IgD-negative memory B cell (primary cell): ENCODE results near the gene TMEM94. TPM values are rescaled to one million over a fixed set of nuclear protein-coding genes. Genes with fewer than 3 reads are reported as not detected.
A peak's percentile ranks its signal among the peaks of the same experiment; 100 is the strongest.

Experiments used
- H3K27ac Mint-ChIP-seq, 3 donors: one replicate each; pipeline ENCODE4 v1.8.0; 2020 to 2022; ENCODE audit warnings: mild to moderate bottlenecking in 3 of 3, mixed read lengths in 3 of 3, moderate library complexity in 1 of 3
- H3K27me3 Mint-ChIP-seq: one replicate; pipeline ENCODE4 v1.8.0; 2021; ENCODE audit warnings: mixed read lengths
- H3K36me3 Mint-ChIP-seq: one replicate; pipeline ENCODE4 v1.8.0; 2020; ENCODE audit warnings: mild to moderate bottlenecking, mixed read lengths
- H3K4me1 Mint-ChIP-seq, 3 donors: one replicate each; pipeline ENCODE4 v1.8.0; 2020 to 2022; ENCODE audit warnings: mixed read lengths in 3 of 3, mild to moderate bottlenecking in 1 of 3
- H3K4me3 Mint-ChIP-seq, 4 donors: one replicate each; pipeline ENCODE4 v1.8.0; 2020 to 2022; ENCODE audit warnings: mild to moderate bottlenecking in 4 of 4, mixed read lengths in 4 of 4, moderate library complexity in 3 of 4
- H3K9me3 Mint-ChIP-seq, 3 donors: one replicate each; pipeline ENCODE4 v1.8.0; 2020 to 2021; ENCODE audit warnings: mixed read lengths in 3 of 3, mild to moderate bottlenecking in 1 of 3
- polyA plus RNA-seq: library from polyadenylated mRNA; unstranded; fragments of 300-500 nt; fragmentation: Illumina TruSeq; gene quantifications from one replicate; pipeline ENCODE4 v1.2.3, GENCODE V29; 2021

Gene TMEM94
- 19.5 TPM for polyA plus RNA-seq

DNA sequence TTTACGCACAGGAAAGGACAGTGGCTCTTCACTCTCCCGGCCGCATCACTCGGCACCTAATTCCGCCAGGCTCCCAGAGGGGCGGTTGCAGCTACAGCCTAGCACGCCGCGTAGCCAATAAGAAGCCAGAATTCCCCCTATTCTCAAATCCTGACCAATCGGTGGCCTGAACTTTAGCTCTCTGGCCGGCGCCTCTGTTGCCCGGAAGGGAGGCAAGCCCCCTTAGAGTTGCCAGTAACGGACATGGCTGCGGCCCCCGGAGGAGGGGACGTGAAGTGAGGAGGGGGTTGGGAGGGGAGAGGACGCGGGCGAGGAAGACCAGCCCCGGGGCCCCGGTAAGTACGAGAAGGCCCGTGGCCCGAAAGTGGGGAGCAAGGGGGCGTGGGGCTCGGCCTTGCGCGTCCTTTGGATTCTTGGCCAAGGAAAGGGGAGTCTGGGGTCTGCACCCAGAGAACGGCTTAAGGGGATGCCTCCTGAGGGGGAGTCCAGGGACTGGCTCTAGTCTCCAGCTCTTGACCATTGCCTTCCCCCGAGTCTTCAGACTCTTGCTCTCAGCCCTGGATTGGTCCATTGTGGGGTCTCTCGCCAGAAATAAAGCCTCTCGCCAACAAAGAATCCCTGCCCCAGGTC, at the start of gene TMEM94:
Gene TMEM94, plus strand, starts transcription at position 219 of the 630 bp plus-strand sequence. CDS start 15,271 bp downstream, outside the sequence.
- peak within 1 kb of the TSS; percentile 82 to 92 (median 84) for H3K27ac Mint-ChIP-seq

DNA sequence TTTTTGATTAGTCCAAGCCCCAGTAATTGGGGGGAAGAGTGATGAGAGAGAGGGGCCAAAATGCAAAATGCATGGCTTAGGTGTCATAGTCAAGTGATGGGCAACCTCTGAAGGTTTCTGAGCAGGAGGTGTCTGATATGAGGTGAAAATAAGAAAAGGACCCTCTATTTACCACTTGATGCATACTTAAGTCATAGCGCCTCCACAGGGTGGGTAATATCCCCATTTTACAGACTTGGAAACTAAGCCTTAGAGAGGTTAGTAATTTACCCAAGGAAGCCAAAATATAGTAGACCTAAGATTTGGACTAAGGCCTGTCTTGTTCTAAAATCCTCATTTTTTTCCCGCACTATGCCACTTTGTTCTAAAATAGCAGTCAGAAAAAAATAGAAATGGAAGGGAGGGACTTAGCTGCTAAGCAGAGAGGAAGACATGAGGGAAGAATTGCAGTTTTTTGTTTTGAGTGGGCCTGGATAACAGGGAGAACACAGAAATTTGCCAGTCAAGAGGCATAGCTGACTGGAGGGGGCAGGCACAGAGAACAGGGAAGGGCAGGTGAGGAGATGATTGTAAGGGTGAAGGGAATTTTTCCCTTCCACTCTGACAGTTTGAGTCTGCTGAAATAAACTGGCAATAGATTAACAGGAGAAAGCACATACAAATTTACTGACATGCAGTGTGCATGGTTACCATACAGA, 48.6 kb upstream of the TMEM94 start:
- Mint-ChIP-seq H3K27ac (no peak overlapping the region), H3K4me3 (peak overlapping the region in 2 of 4 donors; percentile 22 to 28), H3K4me1 (peaks cover 25 to 29% (median 26%) of the 10 kb centered on the region in 3 donors), H3K36me3 (no peaks in the 10 kb centered on the region), H3K27me3 (no peaks in the 10 kb centered on the region), H3K9me3 (no peaks in the 10 kb centered on the region)

More for the DNA sequence above, at the start of gene TMEM94:
- Mint-ChIP-seq H3K27me3 (no peaks in the 10 kb centered on the region), H3K36me3 (peaks cover 7% of the 10 kb centered on the region), H3K4me1 (peaks cover 23 to 31% (median 30%) of the 10 kb centered on the region in 3 donors), H3K4me3 (peak within 1 kb of the TSS; percentile 93 to 99 (median 96)), H3K9me3 (no peaks in the 10 kb centered on the region)

DNA sequence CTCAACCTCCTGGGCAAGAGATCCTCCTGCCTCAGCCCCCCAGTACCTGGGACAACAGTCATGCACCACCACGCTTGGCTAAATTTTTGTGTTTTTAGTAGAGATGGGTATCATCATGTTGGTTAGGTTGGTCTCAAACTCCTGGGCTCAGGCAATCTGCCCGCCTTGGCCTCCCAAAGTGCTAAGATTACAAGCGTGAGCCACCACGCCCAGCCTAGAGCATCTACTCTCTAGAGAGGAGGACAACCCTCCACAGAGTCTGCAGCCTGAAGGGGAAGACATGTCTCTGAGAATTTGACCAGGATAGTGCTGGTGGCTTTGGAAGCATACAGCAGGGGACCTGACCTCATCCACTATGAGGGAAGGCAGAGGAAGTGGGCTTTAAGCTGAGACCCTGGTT, 46.3 kb upstream of the TMEM94 start:
- Mint-ChIP-seq H3K27me3 (no peaks in the 10 kb centered on the region), H3K4me3 (no peak overlapping the region), H3K9me3 (no peaks in the 10 kb centered on the region), H3K4me1 (peaks cover 21 to 24% (median 22%) of the 10 kb centered on the region in 3 donors), H3K36me3 (no peaks in the 10 kb centered on the region), H3K27ac (peak overlapping the region in 1 of 3 donors; percentile 12)

DNA sequence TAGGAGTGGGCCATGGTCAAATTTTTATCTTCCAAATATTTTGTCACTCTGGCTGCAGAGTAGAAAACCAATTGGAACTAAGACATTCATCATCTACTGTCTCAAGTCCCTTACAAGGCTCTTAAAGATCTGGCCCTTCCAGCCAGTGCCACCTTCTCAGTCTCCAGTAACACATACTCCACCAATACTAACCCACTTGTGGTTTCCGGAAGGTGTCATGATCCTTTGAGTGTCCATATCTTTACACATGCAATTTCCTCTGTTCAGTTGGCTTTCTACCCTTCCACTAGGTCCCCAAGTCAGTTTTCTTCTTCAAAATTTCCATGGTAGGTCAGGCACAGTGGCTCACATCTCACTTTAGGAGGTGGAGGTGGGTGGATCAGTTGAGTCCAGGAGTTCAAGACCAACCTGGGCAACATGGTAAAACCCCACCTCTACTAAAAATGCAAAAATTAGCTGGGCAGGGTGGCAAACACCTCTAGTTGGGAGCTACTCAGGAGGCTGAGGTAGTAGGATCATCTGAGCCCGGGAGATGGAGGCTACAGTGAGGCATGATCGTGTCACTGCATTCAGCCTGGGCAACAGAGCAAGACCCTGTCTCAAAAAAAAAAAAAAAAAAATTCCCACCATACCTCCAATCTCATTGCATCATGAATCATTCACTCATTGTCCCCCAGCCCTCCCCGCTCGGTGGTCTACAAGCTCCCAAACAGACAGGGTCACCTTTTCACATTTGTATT, 44.9 kb upstream of the TMEM94 start:
- H3K9me3 Mint-ChIP-seq: no peaks in the 10 kb centered on the region
- no peaks in the 10 kb centered on the region for H3K36me3 Mint-ChIP-seq
- peak overlapping the region in 1 of 4 donors; percentile 11 for H3K4me3 Mint-ChIP-seq
- no peaks in the 10 kb centered on the region for H3K27me3 Mint-ChIP-seq
- H3K4me1 Mint-ChIP-seq: peaks cover 13 to 17% (median 14%) of the 10 kb centered on the region in 3 donors
- H3K27ac Mint-ChIP-seq: no peak overlapping the region

DNA sequence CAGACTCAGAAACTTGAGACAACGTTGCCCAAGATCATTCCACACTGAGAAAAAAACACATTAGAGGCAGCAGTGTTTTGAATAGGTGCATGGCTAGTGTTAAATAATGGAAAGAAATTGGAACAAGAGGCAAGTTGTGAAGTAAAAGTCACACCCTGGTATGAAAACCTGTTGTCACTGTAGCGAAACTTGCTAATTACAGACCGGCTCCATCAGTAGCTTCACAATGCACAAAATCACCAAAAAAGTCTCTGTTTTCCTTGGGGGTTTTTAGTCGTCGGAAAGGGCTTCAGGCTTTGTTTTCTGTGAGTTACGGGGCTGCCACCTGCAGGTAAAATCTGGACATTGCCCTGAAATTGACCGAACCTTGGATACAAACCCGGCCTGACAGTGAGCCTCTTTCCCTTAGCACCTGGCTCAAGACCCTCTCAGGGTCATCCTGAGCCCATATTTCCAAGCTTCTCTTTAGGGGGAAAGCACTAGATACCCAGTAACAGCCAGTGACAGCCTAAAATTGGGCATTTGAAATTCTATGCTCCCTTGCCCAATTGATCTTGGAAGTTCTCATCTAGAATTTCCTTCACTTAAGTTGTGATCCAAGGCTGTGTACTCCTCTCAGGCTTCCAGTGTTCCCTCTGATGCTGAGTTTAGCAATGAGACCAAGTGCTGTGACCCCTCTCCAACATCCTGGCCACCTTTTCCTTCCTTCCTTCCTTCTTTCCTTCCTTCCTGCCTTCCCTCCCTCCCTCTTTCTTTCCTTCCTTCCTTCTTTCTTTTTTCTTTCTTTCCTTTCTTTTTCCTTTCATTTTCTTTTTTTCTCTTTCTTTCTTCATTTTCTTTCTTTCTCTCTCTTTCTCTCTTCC, 43.7 kb upstream of the TMEM94 start:
- Mint-ChIP-seq H3K4me1 (peaks cover 10 to 14% (median 11%) of the 10 kb centered on the region in 3 donors), H3K9me3 (no peaks in the 10 kb centered on the region), H3K27ac (peak overlapping the region in 1 of 3 donors; percentile 53), H3K36me3 (no peaks in the 10 kb centered on the region), H3K27me3 (no peaks in the 10 kb centered on the region), H3K4me3 (peak overlapping the region in 3 of 4 donors; percentile 39 to 66 (median 39))

DNA sequence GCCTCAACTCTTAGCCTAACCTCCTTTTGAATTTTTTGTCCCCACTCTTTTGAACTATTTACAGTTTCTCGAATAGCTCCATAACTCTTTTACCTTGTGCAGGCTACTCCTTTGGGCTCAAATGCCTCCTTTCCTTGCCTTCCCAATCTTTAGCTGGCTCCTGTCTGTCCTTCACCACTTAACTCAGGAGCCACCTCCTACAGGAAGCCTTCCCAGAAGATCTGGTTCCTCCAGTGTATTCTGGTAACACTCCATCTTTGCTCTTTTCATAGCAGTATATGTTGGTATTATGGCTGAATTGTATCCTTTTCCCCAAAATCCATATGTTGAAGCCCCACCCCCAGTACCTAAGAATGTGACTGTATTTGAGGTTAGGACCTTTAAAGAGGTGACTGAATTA, 41.9 kb upstream of the TMEM94 start:
- peaks cover 2% of the 10 kb centered on the region for H3K27me3 Mint-ChIP-seq
- no peaks in the 10 kb centered on the region for H3K36me3 Mint-ChIP-seq
- H3K4me1 Mint-ChIP-seq: peaks cover 6 to 16% (median 10%) of the 10 kb centered on the region in 3 donors
- H3K4me3 Mint-ChIP-seq: no peak overlapping the region
- no peaks in the 10 kb centered on the region for H3K9me3 Mint-ChIP-seq
- no peak overlapping the region for H3K27ac Mint-ChIP-seq

DNA sequence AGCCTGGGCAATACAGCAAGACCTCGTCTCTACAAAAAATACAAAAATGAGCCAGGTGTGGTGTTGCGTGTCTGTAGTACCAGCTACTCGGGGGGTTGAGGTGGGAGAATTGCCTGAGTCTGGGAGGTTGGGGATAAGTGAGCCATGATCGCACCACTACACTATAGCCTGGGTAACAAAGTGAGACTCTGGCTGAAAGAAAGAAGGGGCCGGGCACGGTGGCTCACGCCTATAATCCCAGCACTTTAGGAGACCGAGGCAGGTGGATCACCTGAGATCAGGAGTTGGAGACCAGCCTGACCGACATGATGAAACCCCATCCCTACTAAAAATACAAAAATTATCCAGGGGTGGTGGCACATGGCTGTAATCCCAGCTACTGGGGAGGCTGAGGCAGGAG, 40.4 kb upstream of the TMEM94 start:
- H3K27me3 Mint-ChIP-seq: peaks cover 4% of the 10 kb centered on the region

DNA sequence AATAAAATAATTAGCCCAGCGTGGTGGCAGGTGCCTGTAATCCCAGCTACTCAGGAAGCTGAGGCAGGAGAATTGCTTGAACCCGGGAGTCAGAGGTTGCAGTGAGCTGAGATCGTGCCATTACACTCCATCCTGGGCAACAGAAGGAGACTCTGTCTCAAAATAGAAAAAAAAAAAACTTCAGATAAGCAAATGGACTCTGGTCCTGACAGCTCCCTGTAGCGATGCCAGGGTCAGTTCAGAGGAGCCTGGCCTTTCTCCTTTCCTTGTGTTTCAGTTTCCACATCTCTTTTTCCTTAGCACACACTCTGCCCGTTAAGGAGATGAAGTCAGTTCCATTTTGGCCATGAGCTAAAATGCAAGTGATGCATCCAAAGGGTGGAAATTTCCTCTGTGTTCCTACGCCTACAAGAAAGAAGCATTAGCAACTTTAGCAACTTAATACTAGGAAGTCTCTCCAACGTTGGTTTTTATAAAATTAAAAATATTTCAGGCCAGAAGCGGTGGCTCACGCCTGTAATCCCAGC, 39.3 kb upstream of the TMEM94 start:
- Mint-ChIP-seq H3K27ac (no peak overlapping the region), H3K4me1 (peaks cover 6 to 11% (median 8%) of the 10 kb centered on the region in 3 donors), H3K27me3 (peaks cover 4% of the 10 kb centered on the region), H3K36me3 (no peaks in the 10 kb centered on the region), H3K4me3 (no peak overlapping the region), H3K9me3 (no peaks in the 10 kb centered on the region)

More for the DNA sequence above, 40.4 kb upstream of the TMEM94 start:
- no peaks in the 10 kb centered on the region for H3K36me3 Mint-ChIP-seq
- H3K4me1 Mint-ChIP-seq: peaks cover 6 to 13% (median 10%) of the 10 kb centered on the region in 3 donors
- no peak overlapping the region for H3K27ac Mint-ChIP-seq
- H3K9me3 Mint-ChIP-seq: no peaks in the 10 kb centered on the region
- no peak overlapping the region for H3K4me3 Mint-ChIP-seq

DNA sequence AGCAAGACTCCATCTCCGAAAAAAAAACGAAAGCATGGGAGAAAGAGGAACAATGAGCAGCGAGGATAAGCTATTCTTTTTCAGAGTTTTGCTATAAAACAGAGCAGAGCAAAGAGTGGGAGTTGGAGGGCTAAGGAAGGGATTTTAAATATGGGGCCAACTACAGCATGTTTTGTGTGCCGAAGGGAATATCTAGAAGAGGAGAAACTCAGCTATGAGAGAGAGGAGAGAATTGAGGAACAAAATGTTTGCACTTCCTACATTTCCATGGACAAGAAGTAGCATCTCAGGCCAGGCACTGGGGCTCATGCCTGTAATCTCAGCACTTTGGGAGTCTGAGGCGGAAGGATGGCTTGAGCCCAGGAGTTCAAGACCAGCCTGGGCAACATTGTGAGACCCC, 37.9 kb upstream of the TMEM94 start:
- Mint-ChIP-seq H3K36me3 (no peaks in the 10 kb centered on the region), H3K27me3 (peaks cover 4% of the 10 kb centered on the region), H3K9me3 (no peaks in the 10 kb centered on the region), H3K4me1 (peaks cover 0 to 4% (median 0%) of the 10 kb centered on the region in 3 donors), H3K4me3 (no peak overlapping the region), H3K27ac (no peak overlapping the region)

DNA sequence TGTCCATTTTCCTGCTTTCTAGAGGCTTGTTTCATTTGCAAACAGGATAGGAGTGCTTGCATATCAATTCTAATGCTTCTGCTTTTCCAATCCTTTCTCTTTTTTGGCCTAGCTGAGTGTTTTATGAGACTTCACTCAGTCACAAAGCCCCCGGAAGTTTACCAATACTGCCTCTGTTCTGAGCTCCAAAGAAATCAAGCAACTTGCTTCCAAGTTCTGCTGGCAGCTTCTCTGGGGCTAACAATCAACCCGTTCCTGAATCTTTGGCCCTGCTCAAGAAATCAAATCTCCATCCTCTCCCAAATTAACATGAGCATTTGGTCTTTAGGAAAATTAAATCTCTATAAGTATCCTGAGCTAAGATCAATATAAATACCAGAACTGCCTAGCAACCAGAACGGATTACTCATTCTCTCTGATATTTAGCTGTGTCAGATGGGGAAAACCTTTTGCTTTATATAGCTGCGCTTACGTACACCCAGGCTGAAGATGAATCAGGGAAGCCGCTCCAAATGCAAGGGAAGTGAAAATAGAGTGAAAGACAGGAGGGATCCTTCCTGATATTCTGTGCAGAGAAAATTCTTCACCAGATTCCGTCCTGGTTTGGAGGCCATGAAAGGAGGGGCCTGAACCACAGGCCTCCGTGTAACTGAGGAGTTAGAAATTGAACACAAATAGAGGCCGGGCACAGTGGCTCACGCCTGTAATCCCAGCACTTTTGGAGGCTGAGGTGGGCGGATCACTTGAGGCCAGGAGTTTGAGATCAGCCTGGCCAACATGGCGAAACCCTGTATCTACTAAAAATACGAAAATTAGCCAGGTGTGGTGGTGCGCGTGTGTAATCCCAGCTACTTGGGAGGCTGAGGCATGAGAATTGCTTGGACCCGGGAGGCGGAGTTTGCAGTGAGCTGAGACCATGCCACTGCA, 27.6 kb upstream of the TMEM94 start:
- Mint-ChIP-seq H3K4me1 (peaks cover 4 to 9% (median 5%) of the 10 kb centered on the region in 3 donors), H3K27me3 (no peaks in the 10 kb centered on the region)

DNA sequence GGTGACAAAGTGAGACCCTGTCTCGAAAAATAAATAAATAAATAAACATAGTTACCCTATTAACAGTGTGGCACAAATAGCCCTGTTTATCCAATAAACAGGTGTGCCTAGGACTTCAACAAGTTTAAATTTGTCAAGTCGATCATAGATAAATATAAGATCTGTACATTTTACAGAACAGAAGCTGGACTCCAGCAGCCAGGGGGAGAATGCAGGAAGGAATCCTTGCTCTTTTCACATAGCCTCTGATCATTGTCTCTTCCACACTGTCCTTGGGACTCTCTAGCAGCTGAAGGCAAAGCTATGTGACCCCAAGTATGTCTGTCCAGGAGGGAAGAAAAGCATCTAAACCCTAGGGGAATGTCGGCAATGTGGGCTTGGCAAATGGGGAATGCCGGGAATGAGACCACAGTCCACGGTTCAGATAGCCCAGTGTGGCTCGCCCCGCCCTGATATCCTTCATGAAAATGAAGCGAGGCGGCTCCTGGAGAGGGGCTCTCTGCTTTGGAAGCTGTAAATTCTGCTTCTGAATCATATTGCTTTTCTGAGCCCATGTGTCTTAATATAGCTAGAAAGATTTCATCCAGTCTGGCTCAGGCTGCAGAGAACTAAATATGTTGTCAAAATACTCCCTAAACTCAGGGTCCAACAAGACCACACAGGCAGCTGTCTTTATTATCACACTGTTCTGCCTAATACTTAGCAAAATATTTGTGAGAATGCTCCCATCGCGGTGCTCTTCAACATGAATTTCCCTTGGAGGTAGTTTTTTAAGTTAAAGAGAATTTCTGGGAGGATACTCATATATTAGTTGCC, 26.1 kb upstream of the TMEM94 start:
- H3K36me3 Mint-ChIP-seq: peaks cover 5% of the 10 kb centered on the region
- no peak overlapping the region for H3K27ac Mint-ChIP-seq
- no peaks in the 10 kb centered on the region for H3K27me3 Mint-ChIP-seq

More for the DNA sequence above, 27.6 kb upstream of the TMEM94 start:
- Mint-ChIP-seq H3K27ac (no peak overlapping the region), H3K9me3 (peaks cover 0 to 2% (median 0%) of the 10 kb centered on the region in 3 donors), H3K4me3 (no peak overlapping the region), H3K36me3 (peaks cover 5% of the 10 kb centered on the region)

DNA sequence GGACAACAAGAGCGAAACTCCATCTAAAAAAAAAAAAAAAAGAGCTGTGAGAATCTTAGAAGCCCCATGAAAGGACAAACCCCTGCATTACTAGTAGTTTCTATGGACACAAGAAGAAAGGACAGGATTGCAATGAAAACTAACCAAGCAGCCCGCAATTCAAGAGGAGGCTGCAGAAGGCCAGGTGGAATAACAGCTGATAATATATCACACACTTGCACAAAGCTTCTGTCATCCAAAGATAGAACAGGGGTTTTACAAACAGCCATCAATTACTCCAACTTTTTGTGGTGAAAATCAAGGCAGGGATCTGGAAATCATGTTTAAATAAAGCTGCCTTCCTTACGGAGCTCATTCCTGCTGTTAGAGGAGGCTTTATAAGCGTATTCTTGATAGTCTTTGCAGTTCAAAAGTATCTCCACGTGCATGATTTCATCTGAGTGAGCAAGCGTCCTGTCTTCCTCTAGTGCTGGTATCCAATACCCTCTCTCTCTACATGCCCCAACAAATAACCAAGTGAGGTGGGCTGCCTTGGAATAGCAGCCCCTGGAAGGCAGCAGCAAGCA, 23.1 kb upstream of the TMEM94 start:
- Mint-ChIP-seq H3K9me3 (no peaks in the 10 kb centered on the region), H3K36me3 (peaks cover 6% of the 10 kb centered on the region), H3K4me3 (no peak overlapping the region), H3K4me1 (no peaks in the 10 kb centered on the region), H3K27me3 (peaks cover 3% of the 10 kb centered on the region), H3K27ac (no peak overlapping the region)

More for the DNA sequence above, 26.1 kb upstream of the TMEM94 start:
- no peak overlapping the region for H3K4me3 Mint-ChIP-seq
- H3K4me1 Mint-ChIP-seq: peaks cover 4 to 9% (median 5%) of the 10 kb centered on the region in 3 donors
- no peaks in the 10 kb centered on the region for H3K9me3 Mint-ChIP-seq
